ENCODE measurements around the gene ARL10.

GRCh38 chr5:176386491-176386890, 21.2 kb downstream of the ARL10 start:
- TF ChIP-seq, protein P1, sequence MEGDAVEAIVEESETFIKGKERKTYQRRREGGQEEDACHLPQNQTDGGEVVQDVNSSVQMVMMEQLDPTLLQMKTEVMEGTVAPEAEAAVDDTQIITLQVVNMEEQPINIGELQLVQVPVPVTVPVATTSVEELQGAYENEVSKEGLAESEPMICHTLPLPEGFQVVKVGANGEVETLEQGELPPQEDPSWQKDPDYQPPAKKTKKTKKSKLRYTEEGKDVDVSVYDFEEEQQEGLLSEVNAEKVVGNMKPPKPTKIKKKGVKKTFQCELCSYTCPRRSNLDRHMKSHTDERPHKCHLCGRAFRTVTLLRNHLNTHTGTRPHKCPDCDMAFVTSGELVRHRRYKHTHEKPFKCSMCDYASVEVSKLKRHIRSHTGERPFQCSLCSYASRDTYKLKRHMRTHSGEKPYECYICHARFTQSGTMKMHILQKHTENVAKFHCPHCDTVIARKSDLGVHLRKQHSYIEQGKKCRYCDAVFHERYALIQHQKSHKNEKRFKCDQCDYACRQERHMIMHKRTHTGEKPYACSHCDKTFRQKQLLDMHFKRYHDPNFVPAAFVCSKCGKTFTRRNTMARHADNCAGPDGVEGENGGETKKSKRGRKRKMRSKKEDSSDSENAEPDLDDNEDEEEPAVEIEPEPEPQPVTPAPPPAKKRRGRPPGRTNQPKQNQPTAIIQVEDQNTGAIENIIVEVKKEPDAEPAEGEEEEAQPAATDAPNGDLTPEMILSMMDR (IDR thresholded peaks at IDR 0.05): no peak
- no peak for TF ChIP-seq POLR2A (IDR thresholded peaks at IDR 0.05)
- TF ChIP-seq EP300 (IDR thresholded peaks at IDR 0.05): no peak

All from tibial nerve (tissue), 4 donors.